Measurements from ENCODE around the gene YTHDF2.
A peak's percentile ranks its signal among the peaks of the same experiment; 100 is the strongest.
"Not testable (repeated sequence)": the region's sequence is repeated elsewhere in the genome, so short reads cannot be mapped to it uniquely, and the experiment has no call there.

Gene YTHDF2

GRCh38 chr1:28759257-28759656 lies 22.5 kb downstream of the YTHDF2 start:
- no peak for DNase-seq (ENCODE audit: low spot score)

DNA sequence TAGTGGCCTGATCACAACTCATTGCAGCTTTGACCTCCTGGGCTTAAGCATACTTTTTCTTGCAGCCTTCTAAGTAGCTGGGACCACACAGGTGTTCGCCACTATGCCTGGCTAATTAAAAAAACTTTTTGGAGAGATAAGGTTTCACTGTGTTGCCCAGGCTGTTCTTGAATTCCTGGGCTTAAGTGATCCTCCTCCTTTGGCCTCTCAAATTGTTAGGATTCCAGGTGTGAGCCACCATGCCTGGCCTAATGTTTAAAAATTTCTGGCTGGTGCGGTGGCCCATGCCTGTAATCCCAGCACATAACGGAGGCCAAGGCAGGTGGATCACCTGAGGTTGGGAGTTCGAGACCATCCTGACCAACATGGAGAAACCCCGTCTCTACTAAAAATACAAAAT lies 24.4 kb downstream of the YTHDF2 start:
- DNase-seq (ENCODE audit: low spot score) = no peak

GRCh38 chr1:28766532-28767183 lies 29.9 kb downstream of the YTHDF2 start:
- DNase-seq (ENCODE audit: low spot score) = no peak

DNA sequence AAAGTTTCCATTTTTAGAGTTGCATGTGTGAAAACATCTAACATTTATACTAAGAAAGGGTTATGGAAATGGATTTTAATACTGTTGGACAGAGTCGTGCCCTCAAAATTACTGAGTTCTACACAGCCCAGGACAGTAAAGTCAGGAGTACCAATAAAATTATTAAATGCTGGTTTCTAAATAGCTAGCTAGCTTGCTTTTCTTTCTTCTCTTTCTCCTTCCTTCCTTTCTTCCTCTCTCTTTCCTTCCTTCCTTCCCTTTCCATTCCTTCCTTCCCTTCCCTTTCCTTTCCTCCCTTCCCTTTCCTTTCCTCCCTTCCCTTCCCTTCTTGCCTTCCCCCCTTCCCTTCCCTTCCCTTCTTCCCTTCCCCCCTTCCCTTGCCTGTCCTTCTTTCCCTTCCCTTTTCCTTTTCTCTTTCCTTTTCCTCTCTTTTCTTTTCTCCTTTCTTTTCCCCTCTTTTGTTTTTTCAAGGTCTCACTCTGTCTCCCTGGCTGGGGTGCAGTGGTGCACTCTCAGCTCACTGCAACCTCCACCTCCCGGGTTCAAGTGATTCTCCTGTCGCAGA lies 33.9 kb downstream of the YTHDF2 start:
- DNase-seq (ENCODE audit: low spot score) = no peak

GRCh38 chr1:28771921-28772320 lies 35.2 kb downstream of the YTHDF2 start:
- DNase-seq (ENCODE audit: low spot score) = not testable (repeated sequence)

DNA sequence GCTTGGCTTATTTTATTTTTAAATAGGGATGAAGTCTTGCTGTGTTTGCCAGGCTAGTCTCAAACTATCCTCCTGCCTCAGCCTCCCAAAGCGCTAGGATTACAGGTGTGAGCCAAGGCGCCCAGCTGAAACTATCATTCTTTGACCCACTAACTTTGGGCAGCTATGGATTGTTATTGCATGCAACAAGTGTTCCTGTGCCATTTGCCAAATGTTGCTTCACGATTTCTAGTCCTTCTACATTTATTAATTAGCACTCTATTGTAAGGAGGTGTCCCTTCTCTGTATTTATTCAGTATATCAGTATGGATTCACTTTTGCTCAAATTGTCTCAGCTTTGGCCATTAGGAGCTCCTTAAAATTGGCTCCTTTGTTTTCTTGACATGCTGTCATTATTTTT lies 36.4 kb downstream of the YTHDF2 start:
- DNase-seq (ENCODE audit: low spot score) = no peak

DNA sequence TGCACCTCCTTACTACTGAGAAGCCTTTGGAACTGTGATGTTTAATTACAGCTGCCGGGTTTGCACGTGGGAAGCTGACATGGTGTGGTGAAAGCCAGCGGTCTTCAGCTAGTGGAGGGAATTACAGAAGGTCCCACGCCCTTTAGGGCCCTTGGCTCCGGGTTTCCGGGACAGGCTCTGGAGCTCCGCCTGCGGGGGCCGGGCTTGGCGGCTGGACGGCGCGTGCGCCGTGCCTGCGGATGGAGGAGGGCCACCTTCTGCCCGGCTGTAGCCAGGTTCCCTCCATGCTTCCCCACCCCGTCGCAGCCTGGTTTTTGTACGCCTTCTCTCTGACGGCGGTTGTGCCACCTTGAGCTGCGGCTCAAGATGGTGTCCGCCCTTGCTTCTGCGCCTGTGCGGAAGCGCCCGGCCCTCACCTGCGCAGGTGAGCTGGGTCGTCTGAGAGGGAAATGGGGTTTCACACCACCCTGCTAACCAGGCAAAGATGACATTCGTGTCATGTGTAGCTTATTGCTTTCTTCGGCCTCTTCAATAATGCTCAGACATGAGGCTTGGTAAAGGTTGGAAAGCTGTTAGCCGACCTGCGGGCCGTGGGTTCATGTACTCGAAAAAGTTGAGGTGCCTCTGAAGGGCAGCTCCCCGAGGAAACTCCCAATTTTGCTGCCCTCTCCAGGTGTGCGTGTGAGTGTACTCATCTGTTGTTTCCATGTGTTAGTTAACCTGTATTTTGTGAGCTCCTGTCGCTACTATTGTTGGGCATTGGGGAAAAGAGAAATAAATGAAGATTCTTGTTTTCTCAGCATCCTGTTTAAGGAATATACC lies 38.6 kb downstream of the YTHDF2 start:
- DNase-seq (ENCODE audit: low spot score) = peak; percentile 63

DNA sequence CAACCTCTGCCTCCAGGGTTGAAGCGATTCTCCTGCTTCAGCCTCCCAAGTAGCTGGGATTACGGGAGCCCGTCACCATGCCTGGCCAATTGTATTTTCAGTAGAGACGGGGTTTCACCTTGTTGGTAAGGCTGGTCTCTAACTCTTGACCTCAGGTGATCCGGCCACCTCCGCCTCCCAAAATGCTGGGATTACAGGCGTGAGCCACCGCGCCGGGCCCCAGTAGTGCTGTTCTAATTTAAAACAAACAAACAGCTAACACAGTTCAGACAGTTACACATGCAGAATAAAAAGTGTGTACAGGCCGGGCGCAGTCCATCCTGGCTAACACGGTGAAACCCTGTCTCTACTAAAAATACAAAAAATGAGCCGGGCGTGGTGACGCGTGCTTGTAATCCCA lies 39.6 kb downstream of the YTHDF2 start:
- DNase-seq (ENCODE audit: low spot score) = no peak

- DNase-seq (ENCODE audit: low spot score) = no peak
These were observed 41.3 kb downstream of the YTHDF2 start for GRCh38 chr1:28778021-28778420.

DNA sequence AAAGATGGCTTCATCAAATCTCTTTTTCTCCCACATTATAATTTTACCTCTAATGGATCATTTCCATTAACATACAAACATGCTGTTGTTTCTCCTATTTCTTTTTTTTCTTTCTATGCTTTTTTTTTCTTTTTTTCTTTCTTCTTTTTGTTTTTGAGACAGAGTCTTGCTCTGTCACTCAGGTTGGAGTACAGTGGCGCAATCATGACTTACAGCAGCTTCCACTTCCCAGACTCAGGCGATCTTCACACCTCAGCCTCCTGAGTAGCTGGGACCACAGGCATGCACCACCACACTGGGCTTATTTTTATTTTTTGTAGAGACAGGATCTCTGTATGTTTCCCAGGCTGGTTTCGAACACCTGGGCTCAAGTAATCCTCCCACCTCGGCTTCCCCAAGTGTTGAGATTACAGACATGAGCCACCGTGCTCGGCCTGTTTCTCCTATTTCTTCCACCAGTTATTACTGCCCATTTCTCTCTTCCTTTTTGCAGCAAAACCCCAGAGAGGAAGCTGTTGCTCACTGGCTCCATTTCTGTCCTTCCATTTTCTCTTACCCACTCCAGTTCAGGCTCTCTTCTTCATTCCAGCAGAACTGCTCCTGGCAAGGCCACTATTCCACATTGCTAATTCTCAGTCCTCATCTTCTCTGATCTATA lies 43.1 kb downstream of the YTHDF2 start:
- DNase-seq (ENCODE audit: low spot score) = no peak

GRCh38 chr1:28781305-28781704 lies 44.6 kb downstream of the YTHDF2 start:
- no peak for DNase-seq (ENCODE audit: low spot score)

- no peak for DNase-seq (ENCODE audit: low spot score)
These were observed 45.3 kb downstream of the YTHDF2 start for GRCh38 chr1:28782011-28782410.

GRCh38 chr1:28783363-28783762 lies 46.6 kb downstream of the YTHDF2 start:
- no peak for DNase-seq (ENCODE audit: low spot score)

DNA sequence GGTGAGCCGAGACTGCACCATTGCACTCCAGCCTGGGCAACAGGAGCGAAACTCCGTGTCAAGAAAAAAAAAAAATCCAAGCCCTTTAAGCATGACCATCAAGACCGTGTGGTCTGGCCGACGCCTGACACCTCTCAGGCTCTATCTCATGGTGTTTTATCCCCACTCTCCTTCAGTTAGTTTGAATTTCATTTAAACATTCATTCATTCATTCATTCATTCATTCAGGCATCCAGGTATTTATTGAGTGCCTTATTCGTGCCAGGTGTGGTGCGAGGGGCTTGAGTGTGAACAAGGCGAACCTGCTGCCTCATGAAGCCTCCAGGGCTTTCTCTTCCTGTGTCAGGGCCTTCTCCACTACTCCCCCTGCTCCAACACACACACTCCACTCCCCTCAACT lies 52.7 kb downstream of the YTHDF2 start:
- DNase-seq (ENCODE audit: low spot score) = no peak

DNA sequence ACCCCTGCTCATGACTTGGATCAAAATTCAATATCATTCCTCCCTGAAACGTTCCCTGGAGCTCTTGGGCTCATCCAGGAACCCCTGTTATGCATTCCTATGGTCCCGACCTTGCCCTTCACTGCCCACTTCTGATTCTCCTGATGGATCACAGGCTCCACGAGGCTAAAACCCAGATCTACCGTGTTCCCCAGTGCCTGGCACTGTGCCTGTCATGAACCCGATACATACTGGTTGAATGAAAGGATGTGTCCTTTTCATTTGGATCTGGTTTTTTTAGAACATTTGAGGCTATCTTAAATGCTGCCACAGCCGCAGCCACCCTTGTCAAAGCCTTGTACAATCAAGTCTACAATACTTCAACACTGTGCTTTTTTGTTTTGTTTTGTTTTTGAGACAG lies 53.1 kb downstream of the YTHDF2 start:
- DNase-seq (ENCODE audit: low spot score) = no peak

DNA sequence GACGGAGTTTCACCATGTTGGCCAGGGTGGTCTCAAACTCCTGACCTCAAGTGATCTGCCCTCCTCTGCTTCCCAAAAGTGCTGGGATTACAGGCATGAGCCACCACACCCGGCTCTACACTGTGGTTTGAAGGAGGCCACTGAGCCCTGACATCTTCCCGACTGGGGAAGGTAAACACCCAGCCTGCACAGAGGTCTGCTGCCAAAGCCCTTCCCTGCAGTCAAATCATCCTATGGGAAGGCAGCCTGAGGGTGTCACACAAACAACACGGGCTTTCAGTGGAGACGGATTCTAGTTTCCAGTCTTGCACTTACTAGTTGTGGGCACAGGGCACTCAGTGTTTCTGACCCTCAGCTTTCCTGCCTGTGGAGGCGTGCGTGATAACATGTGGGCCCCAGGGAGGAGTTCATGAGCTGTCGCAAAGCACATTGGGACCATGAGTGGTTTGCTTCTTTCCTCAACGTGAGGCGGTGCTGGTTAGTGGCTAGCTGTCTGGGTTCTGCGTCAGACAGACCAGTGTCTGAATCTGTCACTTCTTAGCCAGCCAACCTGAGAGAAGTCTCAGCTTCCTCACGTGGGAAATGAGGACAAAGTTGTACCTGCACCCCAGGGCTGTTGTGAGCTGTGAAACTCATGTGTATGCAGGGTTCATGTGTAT lies 53.8 kb downstream of the YTHDF2 start:
- DNase-seq (ENCODE audit: low spot score) = no peak

- DNase-seq (ENCODE audit: low spot score) = not testable (repeated sequence)
These were observed 55.2 kb downstream of the YTHDF2 start for GRCh38 chr1:28791929-28792328.

DNA sequence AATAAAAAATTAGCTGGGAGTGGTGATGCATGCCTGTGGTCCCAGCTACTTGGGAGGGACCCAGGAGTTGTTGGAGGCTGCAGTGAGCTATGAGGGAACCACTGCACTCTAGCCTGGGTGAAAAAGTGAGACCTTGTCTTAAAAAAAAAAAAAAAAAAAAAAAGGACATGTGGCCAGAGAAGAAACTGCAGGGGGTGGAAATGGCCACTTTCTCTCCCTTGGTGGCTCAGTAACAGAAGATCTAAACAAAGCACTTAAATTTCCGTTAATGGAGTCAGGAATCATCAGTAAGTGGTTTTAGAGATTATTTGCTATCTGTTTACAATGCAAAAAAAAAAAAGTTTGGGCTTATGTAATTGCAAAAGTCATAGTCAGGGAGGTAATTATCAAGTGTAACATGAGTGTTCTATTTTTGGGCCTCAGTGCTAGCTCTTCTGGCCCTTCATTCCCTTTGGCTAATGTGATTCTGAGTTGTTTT lies 55.9 kb downstream of the YTHDF2 start:
- DNase-seq (ENCODE audit: low spot score) = no peak

DNA sequence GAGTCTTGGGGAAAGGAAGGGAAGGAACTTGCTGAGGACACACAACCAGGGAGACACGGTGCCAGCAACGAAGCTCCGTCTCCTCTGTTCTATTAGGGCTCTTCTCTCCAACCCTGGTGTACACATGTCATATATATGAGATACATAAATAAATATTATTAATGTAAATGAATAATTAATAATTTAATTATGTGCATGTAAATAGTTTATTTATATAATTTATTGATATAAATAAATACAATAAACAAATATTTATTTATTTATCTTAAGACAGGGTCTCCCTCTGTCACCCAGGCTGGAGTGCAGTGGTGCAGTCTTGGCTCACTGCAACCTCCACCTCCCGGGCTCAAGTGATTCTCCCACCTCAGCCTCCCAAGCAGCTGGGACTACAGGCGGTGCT lies 57.8 kb downstream of the YTHDF2 start:
- not testable (repeated sequence) for DNase-seq (ENCODE audit: low spot score)

GRCh38 chr1:28796352-28797211 lies 59.8 kb downstream of the YTHDF2 start:
- DNase-seq (ENCODE audit: low spot score) = no peak

GRCh38 chr1:28800324-28800723 lies 63.6 kb downstream of the YTHDF2 start:
- DNase-seq (ENCODE audit: low spot score) = no peak
